K562 (cell line): Measurements from ENCODE around the gene HCN4. TPM values are rescaled to one million over a fixed set of nuclear protein-coding genes. Genes with fewer than 3 reads are reported as not detected.

Source experiments
- ATAC-seq: fragments of 200-7000 bp; cut with Tn5 transposase; 3 replicates; pipeline ENCODE4 v1.9.1; 2020; ENCODE audit warnings: moderate library complexity
- BruUV-seq: library from RNA; stranded (reverse); fragments of 400-500 nt; replicated peaks from 2 replicates; lab custom pipeline; 2021; lab: Mats Ljungman, UMichigan
- CTCF ChIA-PET: fragments of 300-600 bp; formaldehyde crosslinking; extraction: SDS; loops from one replicate; lab custom pipeline; 2021; ENCODE audit warnings: low intra/inter-chr PET ratio; lab: Yijun Ruan, JAX
- POLR2A ChIA-PET: fragments of 300-600, 350-650 bp; sonication (Branson Sonifier 250); formaldehyde crosslinking; extraction: SDS; loops from one replicate; lab custom pipeline; 2021; ENCODE audit warnings: antibody characterized with exemption, inconsistent platforms; lab: Yijun Ruan, JAX
- DNase-seq, 4 experiments: peaks; one replicate each; pipeline versions ENCODE4 v3.0.0 to v3.0.0-alpha.2; 2011 to 2018; ENCODE audit warnings: low spot score in 3 of 4, mixed read lengths in 3 of 4; ENCODE audit errors: extremely low read depth in 1 of 4
- FAIRE-seq: peaks from 2 replicates; lab custom pipeline; 2011; peaks lifted over from hg19 to GRCh38; lab: Jason Lieb, UNC
- H2AFZ ChIP-seq: 2 replicates; pipeline ENCODE4 v1.6.0; 2011; ENCODE audit warnings: low read depth, low read length, control low read depth, inconsistent platforms
- H3K27ac ChIP-seq: fragments of 200-600 bp; 3 replicates; pipeline ENCODE4 v1.8.0; 2011; ENCODE audit warnings: low read depth, mild to moderate bottlenecking, control low read depth, inconsistent platforms, low read length, moderate library complexity, mixed read lengths; ENCODE audit errors: extremely low read depth
- H3K27me3 ChIP-seq, 2 experiments: fragments of 300-600 bp in 1 of 2; 2 replicates in 1 of 2; 3 replicates in 1 of 2; pipeline versions ENCODE4 v1.6.0 to v1.8.0; 2011; ENCODE audit warnings: inconsistent platforms in 2 of 2, low read length in 2 of 2, mild to moderate bottlenecking in 1 of 2, mixed read lengths in 1 of 2, moderate library complexity in 1 of 2; ENCODE audit not compliant: control insufficient read depth in 2 of 2, insufficient read depth in 2 of 2
- H3K36me3 ChIP-seq: fragments of 300-600 bp; 3 replicates; pipeline ENCODE4 v1.8.0; 2011; ENCODE audit warnings: mild to moderate bottlenecking, low read length, inconsistent platforms; ENCODE audit not compliant: control insufficient read depth, insufficient read depth
- H3K4me1 ChIP-seq, 2 experiments: fragments of 200-600 bp in 1 of 2; replicated peaks in 1 of 2; 2 replicates in 1 of 2; 3 replicates in 1 of 2; pipeline versions ENCODE4 v1.5.1 to v1.8.0; 2011; ENCODE audit warnings: inconsistent platforms in 2 of 2, low read length in 2 of 2, mild to moderate bottlenecking in 1 of 2, mixed read lengths in 1 of 2, moderate library complexity in 1 of 2; ENCODE audit not compliant: control insufficient read depth in 2 of 2, insufficient read depth in 2 of 2
- H3K4me2 ChIP-seq: 2 replicates; pipeline ENCODE4 v1.6.1; 2011; ENCODE audit warnings: low read length, control low read depth, inconsistent platforms, mixed read lengths; ENCODE audit not compliant: insufficient read depth
- H3K4me3 ChIP-seq: fragments of 200-600 bp; sonication (generic), shearing (Covaris generic); 2 replicates; pipeline ENCODE4 v1.5.1; 2016; ENCODE audit warnings: control low read depth, inconsistent platforms
- H3K79me2 ChIP-seq: fragments of 200-600 bp; 3 replicates; pipeline ENCODE4 v1.8.0; 2011; ENCODE audit warnings: low read length, inconsistent platforms; ENCODE audit not compliant: control insufficient read depth, insufficient read depth
- H3K9ac ChIP-seq, 2 experiments: 2 replicates each; pipeline versions ENCODE4 v1.6.0 to v1.6.1; 2011; ENCODE audit warnings: low read depth in 2 of 2, low read length in 2 of 2, control low read depth in 1 of 2, inconsistent platforms in 1 of 2, mild to moderate bottlenecking in 1 of 2, mixed read lengths in 1 of 2; ENCODE audit not compliant: insufficient read depth in 1 of 2
- H3K9me1 ChIP-seq: one replicate; pipeline ENCODE4 v1.6.0; 2011; ENCODE audit warnings: inconsistent platforms, mild to moderate bottlenecking, low read length, moderate library complexity; ENCODE audit not compliant: control insufficient read depth, insufficient read depth
- H3K9me3 ChIP-seq: replicated peaks from 2 replicates; pipeline ENCODE4 v1.5.1; 2011; ENCODE audit warnings: low read depth, low read length, inconsistent platforms; ENCODE audit not compliant: control insufficient read depth, insufficient read depth
- H4K20me1 ChIP-seq: replicated peaks from 2 replicates; pipeline ENCODE4 v1.6.1; 2011; ENCODE audit warnings: low read length, inconsistent platforms, mixed read lengths; ENCODE audit not compliant: control insufficient read depth, insufficient read depth
- ATF3 ChIP-seq, 2 experiments: fragments of 450-650 bp in 1 of 2; sonication (generic) in 1 of 2; formaldehyde crosslinking in 1 of 2; IDR thresholded peaks in 1 of 2; conservative IDR thresholded peaks in 1 of 2; 2 replicates each; pipeline versions ENCODE4 v1.6.1 to v1.8.1; 2016 to 2023; ENCODE audit warnings: mild to moderate bottlenecking in 2 of 2, moderate library complexity in 2 of 2, inconsistent platforms in 1 of 2, missing genetic modification reagents in 1 of 2
- CEBPG ChIP-seq, 3 experiments: fragments of 200-800 bp in 1 of 3; sonication (Bioruptor generic) in 1 of 3; sonication (generic) in 1 of 3; formaldehyde crosslinking in 1 of 3; IDR thresholded peaks in 2 of 3; conservative IDR thresholded peaks in 1 of 3; 2 replicates each; pipeline versions ENCODE4 v1.6.1 to v1.8.0; 2016 to 2022; ENCODE audit warnings: missing compliant biosample characterization in 2 of 3, missing genetic modification characterization in 2 of 3, mild to moderate bottlenecking in 1 of 3, missing genetic modification reagents in 1 of 3
- ELF1 ChIP-seq: fragments of 200-800 bp; sonication (Bioruptor generic); IDR thresholded peaks from 2 replicates; pipeline ENCODE4 v1.6.1; 2016; ENCODE audit warnings: missing genetic modification characterization, missing compliant biosample characterization
- FOS ChIP-seq: IDR thresholded peaks from 3 replicates; pipeline ENCODE4 v1.6.1; 2011; ENCODE audit not compliant: insufficient read length; ENCODE audit errors: extremely low read depth
- MYBL2 ChIP-seq, 2 experiments: fragments of 450-650 bp in 1 of 2; sonication (generic) in 1 of 2; formaldehyde crosslinking in 1 of 2; IDR thresholded peaks; 2 replicates each; pipeline versions ENCODE4 v1.6.1 to v1.8.1; 2017 to 2022; ENCODE audit warnings: borderline replicate concordance in 1 of 2, inconsistent platforms in 1 of 2, low read depth in 1 of 2, mild to moderate bottlenecking in 1 of 2, missing genetic modification reagents in 1 of 2, moderate library complexity in 1 of 2
- NEUROD1 ChIP-seq: fragments of 150-350 bp; IDR thresholded peaks from 2 replicates; pipeline ENCODE4 v1.6.1; 2014; ENCODE audit warnings: borderline replicate concordance, low read length, low read depth; ENCODE audit not compliant: partially characterized antibody
- RBM25 ChIP-seq: fragments of 200-400 bp; formaldehyde crosslinking; IDR thresholded peaks from 2 replicates; pipeline ENCODE4 v1.6.1; 2018; ENCODE audit warnings: low read length, low read depth, moderate library complexity; ENCODE audit not compliant: severe bottlenecking
- TCF15 ChIP-seq: fragments of 250-450 bp; sonication (Bioruptor Pico); IDR thresholded peaks from 2 replicates; pipeline ENCODE4 v1.8.0; 2022; ENCODE audit warnings: moderate library complexity, mild to moderate bottlenecking, inconsistent platforms
- ZNF134 ChIP-seq: fragments of 250-450 bp; sonication (Bioruptor Pico); conservative IDR thresholded peaks from 2 replicates; pipeline ENCODE4 v1.4.0; 2020
- ZNF444 ChIP-seq: fragments of 250-450 bp; sonication (Bioruptor Pico); IDR thresholded peaks from 2 replicates; pipeline ENCODE4 v1.4.0; 2020; ENCODE audit warnings: mild to moderate bottlenecking, moderate library complexity
- WGBS: fragments of 100-300 bp; shearing (Covaris generic); methylation state at CpG from one replicate; pipeline ENCODE4 v1.1.6; 2016; ENCODE audit warnings: low coverage, mixed read lengths; ENCODE audit not compliant: insufficient coverage; ENCODE audit errors: missing lambda C conversion rate; 5-methylcytosine and 5-hydroxymethylcytosine counted together
- in situ Hi-C: fragments of 300-500 bp; cut with MboI; formaldehyde crosslinking; loops from 4 replicates; pipeline ENCODE4 v1.15.0; 2018; ENCODE audit warnings: inconsistent platforms, mixed read lengths
- intact Hi-C: fragments of 100-400 bp; cut with micrococcal nuclease; formaldehyde crosslinking; loops from 2 replicates; pipeline ENCODE4 v1.14.2; 2022
- polyA plus RNA-seq, 8 experiments: library from polyadenylated mRNA; depleted of rRNA in 4 of 8; stranded (reverse) in 5 of 8; unstranded in 3 of 8; fragments of >200 nt; fragmentation: Nextera tagmentation in 2 of 8; fragmentation: Illumina TruSeq in 1 of 8; extraction: Ambion mirVana in 2 of 8; extraction: Trizol in 1 of 8; gene quantifications; 2 replicates each; pipeline versions ENCODE4 v1.2.1 to v1.2.3, GENCODE V29; 2011 to 2014; ENCODE audit warnings: inconsistent platforms in 1 of 8, missing spikeins in 1 of 8
- total RNA-seq, 7 experiments: library from RNA; depleted of rRNA in 6 of 7; stranded (reverse); fragments of >200 nt in 6 of 7; fragmentation: Illumina TruSeq in 2 of 7; extraction: Trizol in 2 of 7; gene quantifications; 2 replicates each; pipeline versions ENCODE4 v1.2.1 to v1.2.3, GENCODE V29; 2011 to 2021; ENCODE audit warnings: low replicate concordance in 1 of 7
- TF ChIP-seq, protein P1 (sequence below): IDR thresholded peaks from 2 replicates; pipeline ENCODE4 v1.6.1; 2016; ENCODE audit warnings: missing genetic modification characterization, missing compliant biosample characterization

HCN4 gene
- total and polyA plus RNA-seq, 9 of the 15 experiments (the other 6 are each of a cell fraction or from before 2014, with no cell fraction given) = not detected

DNA sequence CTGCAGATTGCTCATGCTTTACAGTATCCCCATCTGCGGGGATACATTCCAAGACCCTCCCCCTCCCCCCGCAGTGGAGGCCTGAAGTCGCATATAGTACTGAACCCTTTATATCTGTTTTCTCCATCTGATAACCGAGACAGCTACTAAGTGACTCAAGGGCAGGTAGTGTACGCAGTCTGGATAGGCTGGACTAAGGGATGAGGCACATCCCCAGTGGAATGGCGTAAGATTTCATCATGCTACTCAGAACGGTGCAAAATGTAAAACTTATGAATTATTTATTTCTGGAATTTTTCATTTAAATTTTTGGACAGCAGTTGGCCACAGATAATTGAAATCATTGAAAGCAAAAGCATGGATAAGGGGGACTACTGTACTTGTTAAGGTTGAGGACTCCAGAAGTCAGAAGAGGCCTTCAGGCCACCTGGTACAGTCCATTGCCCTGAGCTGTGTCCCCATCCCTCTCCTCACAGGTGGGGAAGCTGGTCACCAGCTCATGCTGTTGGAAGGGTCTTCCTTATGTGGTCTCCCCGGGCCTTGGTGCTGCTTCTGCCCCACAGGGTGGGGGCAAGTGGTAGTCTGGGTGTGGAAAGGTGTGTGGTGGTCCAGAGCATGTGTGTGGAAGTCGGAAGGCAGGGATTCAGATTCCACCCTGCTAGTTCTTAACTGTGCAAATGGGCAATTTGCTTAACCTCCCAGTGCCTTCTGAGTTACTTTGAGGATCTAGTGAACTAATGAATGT, 72.0 kb downstream of the HCN4 start:
- no peak for FAIRE-seq
- no peaks in the 10 kb centered on the region for H3K9me1 ChIP-seq
- no peaks in the 10 kb centered on the region for H4K20me1 ChIP-seq
- H3K79me2 ChIP-seq = no peaks in the 10 kb centered on the region
- H3K27ac ChIP-seq = no peak overlapping the region
- POLR2A ChIA-PET = interaction anchor here (0.5 to 1.1 kb wide), 2 partner anchors 14 to 380 kb away, joined by 3 read pairs; no protein-coding TSS in a partner anchor
- no peaks in the 10 kb centered on the region for H3K36me3 ChIP-seq
- DNase-seq = no peak
- H3K4me1 ChIP-seq = no peaks in the 10 kb centered on the region
- H3K4me2 ChIP-seq = no peak overlapping the region
- 6% methylated on average over 8 of the region's 9 CpGs for WGBS
- H3K9ac ChIP-seq = no peak overlapping the region
- ATAC-seq = 0 out of 3 replicates have a peak, but pooled peaks have one; percentile 32
- H3K4me3 ChIP-seq = no peak overlapping the region
- intact Hi-C loops = no loop called here
- peaks cover 18 to 33% of the 10 kb centered on the region in 2 experiments for H3K27me3 ChIP-seq
- no peak overlapping the region for H2AFZ ChIP-seq
- no TSS peak for BruUV-seq
- in situ Hi-C loops = loop anchor here (5.0 kb wide), 1 partner anchor 396 kb away; no protein-coding TSS in a partner anchor
- CTCF ChIA-PET = no interaction called here
- no peaks in the 10 kb centered on the region for H3K9me3 ChIP-seq
- no peak for TF ChIP-seq TCF15 (CRISPR knock-in tag)
- no peak for TF ChIP-seq ZNF134
- TF ChIP-seq ELF1 = no peak
- TF ChIP-seq FOS = no peak
- TF ChIP-seq NEUROD1 = no peak
- TF ChIP-seq MYBL2 (IDR thresholded peaks at IDR 0.05; ENCODE audit: low read depth) = no peak
- TF ChIP-seq MYBL2 (CRISPR knock-in tag; IDR thresholded peaks at IDR 0.05; ENCODE audit: borderline replicate concordance) = no peak
- TF ChIP-seq ZNF444 (CRISPR knock-in tag) = no peak
- TF ChIP-seq, protein P1, sequence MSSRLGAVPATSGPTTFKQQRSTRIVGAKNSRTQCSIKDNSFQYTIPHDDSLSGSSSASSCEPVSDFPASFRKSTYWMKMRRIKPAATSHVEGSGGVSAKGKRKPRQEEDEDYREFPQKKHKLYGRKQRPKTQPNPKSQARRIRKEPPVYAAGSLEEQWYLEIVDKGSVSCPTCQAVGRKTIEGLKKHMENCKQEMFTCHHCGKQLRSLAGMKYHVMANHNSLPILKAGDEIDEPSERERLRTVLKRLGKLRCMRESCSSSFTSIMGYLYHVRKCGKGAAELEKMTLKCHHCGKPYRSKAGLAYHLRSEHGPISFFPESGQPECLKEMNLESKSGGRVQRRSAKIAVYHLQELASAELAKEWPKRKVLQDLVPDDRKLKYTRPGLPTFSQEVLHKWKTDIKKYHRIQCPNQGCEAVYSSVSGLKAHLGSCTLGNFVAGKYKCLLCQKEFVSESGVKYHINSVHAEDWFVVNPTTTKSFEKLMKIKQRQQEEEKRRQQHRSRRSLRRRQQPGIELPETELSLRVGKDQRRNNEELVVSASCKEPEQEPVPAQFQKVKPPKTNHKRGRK (tag) = no peak
- TF ChIP-seq RBM25 = no peak
- TF ChIP-seq CEBPG (CRISPR knock-in tag; IDR thresholded peaks at IDR 0.05) = no peak
- peak; percentile 75 to 90 for TF ChIP-seq CEBPG (tag; conservative IDR thresholded peaks at IDR 0.05 in 1 of 2, IDR thresholded peaks at IDR 0.05 in 1 of 2)
- peak; percentile 45; the same call in 1 of the 2 replicates for TF ChIP-seq ATF3 (IDR thresholded peaks at IDR 0.05)
- TF ChIP-seq ATF3 (CRISPR knock-in tag; conservative IDR thresholded peaks at IDR 0.05) = no peak
